A549 (cell line): ENCODE results near the gene F12. TPM values are rescaled to one million over a fixed set of nuclear protein-coding genes. Genes with fewer than 3 reads are reported as not detected.

ENCODE experiments used
- ATAC-seq, 2 experiments: fragments of 200-7000 bp in 1 of 2; fragments of >200 bp in 1 of 2; cut with Nextera tagmentation in 1 of 2; cut with Tn5 transposase in 1 of 2; 3 replicates each; pipeline versions ENCODE4 v1.8.0 to v1.9.1; 2018 to 2020; ENCODE audit warnings: mild to moderate bottlenecking in 1 of 2, moderate library complexity in 1 of 2
- CTCF ChIA-PET: fragments of 300-600 bp; sonication (Branson Sonifier 250); formaldehyde crosslinking; extraction: SDS; loops from one replicate; lab custom pipeline; 2021; ENCODE audit warnings: antibody characterized with exemption, inconsistent platforms; lab: Yijun Ruan, JAX
- POLR2A ChIA-PET: fragments of 350-600 bp; formaldehyde crosslinking; extraction: SDS; loops from one replicate; lab custom pipeline; 2021; ENCODE audit warnings: antibody characterized with exemption, inconsistent platforms; lab: Yijun Ruan, JAX
- DNase-seq, 2 experiments: peaks; one replicate each; pipeline versions ENCODE4 v3.0.0 to v3.0.0-alpha.2; 2011 to 2016; ENCODE audit warnings: low read depth in 1 of 2, low spot score in 1 of 2
- FAIRE-seq: peaks from 2 replicates; lab custom pipeline; 2011; peaks lifted over from hg19 to GRCh38; lab: Jason Lieb, UNC
- H3K27ac ChIP-seq, 2 experiments: fragments of >200 bp; sonication (Bioruptor Twin); formaldehyde crosslinking; 3 replicates each; pipeline ENCODE4 v1.5.1; 2016 to 2017
- H3K4me1 ChIP-seq: fragments of >200 bp; sonication (Bioruptor Twin); formaldehyde crosslinking; 3 replicates; pipeline ENCODE4 v1.6.1; 2016
- H3K4me2 ChIP-seq: fragments of >200 bp; sonication (Bioruptor Twin); formaldehyde crosslinking; 3 replicates; pipeline ENCODE4 v1.6.1; 2016
- H3K4me3 ChIP-seq: fragments of >200 bp; sonication (Bioruptor Twin); formaldehyde crosslinking; 3 replicates; pipeline ENCODE4 v1.5.1; 2016
- H3K9me3 ChIP-seq: fragments of >200 bp; sonication (Bioruptor Twin); formaldehyde crosslinking; 3 replicates; pipeline ENCODE4 v1.6.1; 2016
- ESRRA ChIP-seq: fragments of 150-350 bp; IDR thresholded peaks from 2 replicates; pipeline ENCODE4 v1.6.1; 2014; ENCODE audit warnings: mild to moderate bottlenecking, low read length, borderline replicate concordance
- HDAC2 ChIP-seq: fragments of 200-600 bp; sonication (generic); IDR thresholded peaks from 2 replicates; pipeline ENCODE4 v1.6.1; 2016
- JUNB ChIP-seq: fragments of >200 bp; sonication (Bioruptor Twin); formaldehyde crosslinking; IDR thresholded peaks from 2 replicates; pipeline ENCODE4 v1.6.1; 2016
- KDM1A ChIP-seq: fragments of 200-600 bp; sonication (generic); IDR thresholded peaks from 2 replicates; pipeline ENCODE4 v1.6.1; 2016; ENCODE audit warnings: low read depth, mild to moderate bottlenecking
- MAFK ChIP-seq: fragments of 450-650 bp; IDR thresholded peaks from 2 replicates; pipeline ENCODE4 v1.6.1; 2014; ENCODE audit not compliant: partially characterized antibody
- MYC ChIP-seq: IDR thresholded peaks from 2 replicates; pipeline ENCODE4 v1.6.1; 2012; ENCODE audit warnings: mild to moderate bottlenecking, inconsistent platforms, low read length, improper control_type of control experiment, borderline replicate concordance
- RAD21 ChIP-seq, 2 experiments: fragments of >200 bp in 1 of 2; sonication (Bioruptor Twin) in 1 of 2; formaldehyde crosslinking in 1 of 2; IDR thresholded peaks in 1 of 2; conservative IDR thresholded peaks in 1 of 2; 2 replicates in 1 of 2; 3 replicates in 1 of 2; pipeline ENCODE4 v1.6.1; 2012 to 2018; ENCODE audit warnings: inconsistent platforms in 1 of 2
- SMC3 ChIP-seq: fragments of >200 bp; sonication (Bioruptor Twin); formaldehyde crosslinking; IDR thresholded peaks from 3 replicates; pipeline ENCODE4 v1.6.1; 2018; ENCODE audit warnings: inconsistent platforms
- ZC3H11A ChIP-seq: fragments of 450-650 bp; IDR thresholded peaks from 2 replicates; pipeline ENCODE4 v1.6.1; 2014; ENCODE audit warnings: antibody characterized with exemption, mild to moderate bottlenecking
- ZNF302 ChIP-seq: fragments of 250-450 bp; sonication (Bioruptor Pico); IDR thresholded peaks from 2 replicates; pipeline ENCODE4 v1.9.0; 2021; ENCODE audit warnings: inconsistent platforms, mild to moderate bottlenecking, moderate library complexity
- WGBS: methylation state at CpG from one replicate; pipeline ENCODE4 v1.1.6; 2017; ENCODE audit errors: missing lambda C conversion rate; 5-methylcytosine and 5-hydroxymethylcytosine counted together
- polyA plus RNA-seq, 4 experiments: library from polyadenylated mRNA; depleted of rRNA in 3 of 4; stranded (reverse); fragments of >200 nt; fragmentation: RNase III in 1 of 4; extraction: RNeasy Plus Mini Kit Qiagen cat#74134 plus additional on column Dnase treatment in 1 of 4; gene quantifications; 2 replicates in 3 of 4; 3 replicates in 1 of 4; pipeline ENCODE4 v1.2.3, GENCODE V29; 2011 to 2017
- TF ChIP-seq, protein P1 (sequence below): IDR thresholded peaks from 2 replicates; pipeline ENCODE4 v1.6.1; 2012
- TF ChIP-seq, protein P2 (sequence below): fragments of 200-600 bp; sonication (generic); IDR thresholded peaks from 2 replicates; pipeline ENCODE4 v1.6.1; 2016; ENCODE audit warnings: antibody characterized with exemption, mild to moderate bottlenecking, moderate library complexity
- TF ChIP-seq, protein P3 (sequence below): fragments of >200 bp; sonication (Bioruptor Twin); formaldehyde crosslinking; IDR thresholded peaks from 3 replicates; pipeline ENCODE4 v1.5.1; 2016
- TF ChIP-seq, protein P4 (sequence below): fragments of 450-650 bp; IDR thresholded peaks from 2 replicates; pipeline ENCODE4 v1.6.1; 2014; ENCODE audit warnings: antibody characterized with exemption

Gene F12
- polyA plus RNA-seq, 2 of the 4 experiments (the other 2 are of a cell fraction): 5.3 to 14.3 TPM

DNA sequence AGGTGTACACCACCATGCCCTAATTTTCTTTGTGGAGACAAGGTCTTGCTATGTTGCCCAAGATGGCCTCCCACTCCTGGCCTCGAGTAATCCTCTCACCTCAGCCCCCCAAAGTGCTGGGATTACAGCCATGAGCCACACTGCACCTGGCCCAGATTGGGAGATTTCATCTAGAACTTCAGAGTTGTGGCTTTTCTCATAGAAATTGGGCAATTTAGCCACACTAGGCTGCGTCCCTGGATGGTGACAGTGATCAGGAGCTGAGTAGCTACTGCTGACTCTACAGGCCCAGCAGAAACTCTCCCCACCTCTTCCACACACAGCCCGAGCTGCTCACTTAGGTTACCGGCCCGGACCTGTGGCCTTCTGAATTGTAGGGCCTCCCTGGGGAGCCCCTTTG lies 16.6 kb downstream of the F12 start (continued):
- TF ChIP-seq ZNF302: no peak
- TF ChIP-seq RAD21 (conservative IDR thresholded peaks at IDR 0.05 in 1 of 2, IDR thresholded peaks at IDR 0.05 in 1 of 2): no peak
- TF ChIP-seq ESRRA: no peak

DNA sequence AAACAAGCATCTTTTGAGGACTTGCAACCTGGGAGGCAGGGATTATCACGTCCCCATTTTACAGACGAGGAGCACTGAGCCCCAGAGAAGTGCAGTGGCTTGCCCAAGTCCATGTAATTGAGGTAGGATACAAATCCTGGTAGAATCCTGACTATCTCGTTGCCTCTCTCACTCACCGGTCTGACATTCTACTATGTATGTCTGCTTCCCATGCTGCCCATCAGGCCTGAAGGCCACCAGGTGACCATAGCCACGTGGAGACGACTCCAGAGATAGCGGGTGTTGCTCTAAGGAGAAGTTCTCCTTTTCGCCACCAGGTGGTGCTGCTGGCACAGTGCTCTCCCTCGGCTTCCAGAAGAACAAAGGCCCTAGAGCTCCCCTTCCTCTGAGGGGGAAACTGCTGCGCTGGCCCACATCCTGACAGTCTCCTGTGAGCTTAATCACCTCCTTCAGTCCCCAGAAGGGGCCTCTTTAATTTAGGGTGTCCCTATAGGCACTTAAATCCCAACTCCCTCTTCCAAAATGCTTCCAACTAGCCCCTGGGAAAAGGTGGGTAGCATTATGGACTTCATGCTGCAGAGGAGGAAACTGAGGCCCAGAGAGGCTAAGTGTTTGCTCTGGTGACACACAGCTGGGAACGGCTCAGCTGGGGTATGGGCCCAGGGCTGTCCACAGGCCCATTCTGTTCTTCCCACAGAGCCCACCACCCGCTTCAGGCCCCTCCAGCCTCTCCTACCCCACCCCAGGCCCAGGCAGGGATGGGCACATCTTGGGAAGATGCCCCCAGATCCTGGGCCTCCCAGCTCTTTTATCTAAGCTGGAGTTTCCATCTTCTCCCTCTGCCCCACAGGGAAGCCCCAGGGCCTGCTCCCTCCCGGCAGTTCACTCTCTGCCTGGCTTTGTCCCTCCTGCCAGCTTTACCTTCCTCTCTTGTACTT lies 18.7 kb downstream of the F12 start:
- TF ChIP-seq, protein P1, sequence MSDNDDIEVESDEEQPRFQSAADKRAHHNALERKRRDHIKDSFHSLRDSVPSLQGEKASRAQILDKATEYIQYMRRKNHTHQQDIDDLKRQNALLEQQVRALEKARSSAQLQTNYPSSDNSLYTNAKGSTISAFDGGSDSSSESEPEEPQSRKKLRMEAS: peak; percentile 93
- TF ChIP-seq, protein P2, sequence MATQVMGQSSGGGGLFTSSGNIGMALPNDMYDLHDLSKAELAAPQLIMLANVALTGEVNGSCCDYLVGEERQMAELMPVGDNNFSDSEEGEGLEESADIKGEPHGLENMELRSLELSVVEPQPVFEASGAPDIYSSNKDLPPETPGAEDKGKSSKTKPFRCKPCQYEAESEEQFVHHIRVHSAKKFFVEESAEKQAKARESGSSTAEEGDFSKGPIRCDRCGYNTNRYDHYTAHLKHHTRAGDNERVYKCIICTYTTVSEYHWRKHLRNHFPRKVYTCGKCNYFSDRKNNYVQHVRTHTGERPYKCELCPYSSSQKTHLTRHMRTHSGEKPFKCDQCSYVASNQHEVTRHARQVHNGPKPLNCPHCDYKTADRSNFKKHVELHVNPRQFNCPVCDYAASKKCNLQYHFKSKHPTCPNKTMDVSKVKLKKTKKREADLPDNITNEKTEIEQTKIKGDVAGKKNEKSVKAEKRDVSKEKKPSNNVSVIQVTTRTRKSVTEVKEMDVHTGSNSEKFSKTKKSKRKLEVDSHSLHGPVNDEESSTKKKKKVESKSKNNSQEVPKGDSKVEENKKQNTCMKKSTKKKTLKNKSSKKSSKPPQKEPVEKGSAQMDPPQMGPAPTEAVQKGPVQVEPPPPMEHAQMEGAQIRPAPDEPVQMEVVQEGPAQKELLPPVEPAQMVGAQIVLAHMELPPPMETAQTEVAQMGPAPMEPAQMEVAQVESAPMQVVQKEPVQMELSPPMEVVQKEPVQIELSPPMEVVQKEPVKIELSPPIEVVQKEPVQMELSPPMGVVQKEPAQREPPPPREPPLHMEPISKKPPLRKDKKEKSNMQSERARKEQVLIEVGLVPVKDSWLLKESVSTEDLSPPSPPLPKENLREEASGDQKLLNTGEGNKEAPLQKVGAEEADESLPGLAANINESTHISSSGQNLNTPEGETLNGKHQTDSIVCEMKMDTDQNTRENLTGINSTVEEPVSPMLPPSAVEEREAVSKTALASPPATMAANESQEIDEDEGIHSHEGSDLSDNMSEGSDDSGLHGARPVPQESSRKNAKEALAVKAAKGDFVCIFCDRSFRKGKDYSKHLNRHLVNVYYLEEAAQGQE: no peak
- TF ChIP-seq SMC3 (peak; percentile 83), JUNB (no peak), ZC3H11A (no peak), HDAC2 (peak; percentile 41; the same call in 1 of the 2 replicates), KDM1A (peak; percentile 87; the same call in 1 of the 2 replicates), MAFK (peak; percentile 25), RAD21 (conservative IDR thresholded peaks at IDR 0.05 in 1 of 2, IDR thresholded peaks at IDR 0.05 in 1 of 2) (peak; percentile 89 to 92), MYC (peak; percentile 83)
- TF ChIP-seq, protein P3, sequence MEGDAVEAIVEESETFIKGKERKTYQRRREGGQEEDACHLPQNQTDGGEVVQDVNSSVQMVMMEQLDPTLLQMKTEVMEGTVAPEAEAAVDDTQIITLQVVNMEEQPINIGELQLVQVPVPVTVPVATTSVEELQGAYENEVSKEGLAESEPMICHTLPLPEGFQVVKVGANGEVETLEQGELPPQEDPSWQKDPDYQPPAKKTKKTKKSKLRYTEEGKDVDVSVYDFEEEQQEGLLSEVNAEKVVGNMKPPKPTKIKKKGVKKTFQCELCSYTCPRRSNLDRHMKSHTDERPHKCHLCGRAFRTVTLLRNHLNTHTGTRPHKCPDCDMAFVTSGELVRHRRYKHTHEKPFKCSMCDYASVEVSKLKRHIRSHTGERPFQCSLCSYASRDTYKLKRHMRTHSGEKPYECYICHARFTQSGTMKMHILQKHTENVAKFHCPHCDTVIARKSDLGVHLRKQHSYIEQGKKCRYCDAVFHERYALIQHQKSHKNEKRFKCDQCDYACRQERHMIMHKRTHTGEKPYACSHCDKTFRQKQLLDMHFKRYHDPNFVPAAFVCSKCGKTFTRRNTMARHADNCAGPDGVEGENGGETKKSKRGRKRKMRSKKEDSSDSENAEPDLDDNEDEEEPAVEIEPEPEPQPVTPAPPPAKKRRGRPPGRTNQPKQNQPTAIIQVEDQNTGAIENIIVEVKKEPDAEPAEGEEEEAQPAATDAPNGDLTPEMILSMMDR: peak; percentile 97
- TF ChIP-seq, protein P4, sequence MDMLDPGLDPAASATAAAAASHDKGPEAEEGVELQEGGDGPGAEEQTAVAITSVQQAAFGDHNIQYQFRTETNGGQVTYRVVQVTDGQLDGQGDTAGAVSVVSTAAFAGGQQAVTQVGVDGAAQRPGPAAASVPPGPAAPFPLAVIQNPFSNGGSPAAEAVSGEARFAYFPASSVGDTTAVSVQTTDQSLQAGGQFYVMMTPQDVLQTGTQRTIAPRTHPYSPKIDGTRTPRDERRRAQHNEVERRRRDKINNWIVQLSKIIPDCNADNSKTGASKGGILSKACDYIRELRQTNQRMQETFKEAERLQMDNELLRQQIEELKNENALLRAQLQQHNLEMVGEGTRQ: peak; percentile 91
- Histone ChIP-seq H3K4me3 (no peak overlapping the region), H3K4me1 (peaks cover 18% of the 10 kb centered on the region), H3K4me2 (peak overlapping the region; percentile 39; the same call in 2 of the 3 replicates), H3K9me3 (no peaks in the 10 kb centered on the region), H3K27ac (peak overlapping the region; percentile 44 to 72; a peak in 5 of 6 replicates)
- ChIA-PET POLR2A (interaction anchor here (1.0 to 1.2 kb wide), 4 partner anchors 11 to 57 kb away, joined by 3 to 10 read pairs (median 4); no protein-coding TSS in a partner anchor), CTCF (interaction anchor here (0.6 to 43.1 kb wide), 30 partner anchors 8 to 568 kb away, joined by 3 to 1107 read pairs (median 4); partner anchors contain the start of genes F12, LMAN2, PDLIM7 and PFN3)
- DNase-seq (peak; percentile 87 to 98), ATAC-seq (peak; percentile 81 to 94), FAIRE-seq (peak; percentile 46)
- 31% methylated on average over 12 of the region's 13 CpGs for WGBS
